Activated B cell treated with CpG ODN at 0.5 μM for 24 hours (primary cell): ENCODE measurements around the gene ZFHX3. TPM values are rescaled to one million over a fixed set of nuclear protein-coding genes. Genes with fewer than 3 reads are reported as not detected.

Source experiments
- ATAC-seq: fragments of 200-7000 bp; cut with Tn5 transposase; one replicate; pipeline ENCODE4 v1.10.0; 2021; ENCODE audit warnings: low read depth, mild to moderate bottlenecking, moderate library complexity
- CTCF ChIA-PET: fragments of 350-600 bp; sonication (Branson Sonifier 250); formaldehyde crosslinking; loops from one replicate; lab custom pipeline; 2021; ENCODE audit warnings: antibody characterized with exemption; lab: Charles Lee
- POLR2A ChIA-PET: fragments of 350-600 bp; sonication (Branson Sonifier 250); formaldehyde crosslinking; loops from one replicate; lab custom pipeline; 2021; ENCODE audit warnings: antibody characterized with exemption; lab: Charles Lee
- DNase-seq: peaks from one replicate; pipeline ENCODE4 v3.0.0; 2022
- H3K27ac Mint-ChIP-seq: one replicate; pipeline ENCODE4 v1.8.0; 2020; ENCODE audit warnings: mixed read lengths
- H3K27me3 Mint-ChIP-seq: one replicate; pipeline ENCODE4 v1.8.0; 2021; ENCODE audit warnings: mixed read lengths
- H3K36me3 Mint-ChIP-seq: one replicate; pipeline ENCODE4 v1.8.0; 2021; ENCODE audit warnings: low read depth, mixed read lengths
- H3K4me1 Mint-ChIP-seq: one replicate; pipeline ENCODE4 v1.8.0; 2021; ENCODE audit warnings: mixed read lengths
- H3K4me3 Mint-ChIP-seq: one replicate; pipeline ENCODE4 v1.8.0; 2020; ENCODE audit warnings: mild to moderate bottlenecking, mixed read lengths
- H3K9me3 Mint-ChIP-seq: one replicate; pipeline ENCODE4 v1.8.0; 2020; ENCODE audit warnings: mixed read lengths
- intact Hi-C: fragments of 100-400 bp; cut with micrococcal nuclease; formaldehyde crosslinking; loops from one replicate; pipeline ENCODE4 v1.15.1; 2024
- total RNA-seq: library from RNA; stranded (reverse); gene quantifications from 2 replicates; pipeline ENCODE4 v1.2.3, GENCODE V29; 2022
- TF ChIP-seq, protein P1 (sequence below): fragments of 200-600 bp; IDR thresholded peaks from one replicate; pipeline ENCODE4 v1.8.0; 2022; ENCODE audit warnings: antibody characterized with exemption, mild to moderate bottlenecking

ZFHX3 gene
- total RNA-seq, 1 donor from 2014 or later, result 9.2 TPM

DNA sequence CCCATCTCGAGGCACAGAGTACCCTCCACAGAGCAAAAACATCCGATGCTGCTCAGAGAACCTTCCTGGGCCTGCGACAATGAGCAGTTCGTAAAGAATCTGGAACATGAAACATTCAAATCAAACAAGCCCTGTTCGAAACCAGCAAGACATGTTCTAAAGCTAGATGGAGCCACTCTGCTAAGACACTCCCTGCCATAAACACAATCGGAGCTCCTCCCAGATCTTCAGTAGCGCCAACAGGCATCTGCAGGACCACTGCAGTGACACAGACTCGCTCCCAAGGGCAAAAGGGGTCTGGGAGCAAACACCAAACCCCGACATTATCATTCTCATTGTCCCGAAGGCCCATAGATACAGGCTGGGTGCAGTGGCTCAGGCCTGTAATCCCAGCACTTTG lies 108.7 kb downstream of the ZFHX3 start:
- DNase-seq, result no peak
- intact Hi-C loops, result no loop called here
- Mint-ChIP-seq H3K36me3 (no peaks in the 10 kb centered on the region), H3K27me3 (no peaks in the 10 kb centered on the region), H3K4me3 (no peak overlapping the region), H3K4me1 (no peaks in the 10 kb centered on the region), H3K27ac (no peak overlapping the region), H3K9me3 (no peaks in the 10 kb centered on the region)
- ChIA-PET CTCF (no interaction called here), POLR2A (no interaction called here)
- TF ChIP-seq, protein P1, sequence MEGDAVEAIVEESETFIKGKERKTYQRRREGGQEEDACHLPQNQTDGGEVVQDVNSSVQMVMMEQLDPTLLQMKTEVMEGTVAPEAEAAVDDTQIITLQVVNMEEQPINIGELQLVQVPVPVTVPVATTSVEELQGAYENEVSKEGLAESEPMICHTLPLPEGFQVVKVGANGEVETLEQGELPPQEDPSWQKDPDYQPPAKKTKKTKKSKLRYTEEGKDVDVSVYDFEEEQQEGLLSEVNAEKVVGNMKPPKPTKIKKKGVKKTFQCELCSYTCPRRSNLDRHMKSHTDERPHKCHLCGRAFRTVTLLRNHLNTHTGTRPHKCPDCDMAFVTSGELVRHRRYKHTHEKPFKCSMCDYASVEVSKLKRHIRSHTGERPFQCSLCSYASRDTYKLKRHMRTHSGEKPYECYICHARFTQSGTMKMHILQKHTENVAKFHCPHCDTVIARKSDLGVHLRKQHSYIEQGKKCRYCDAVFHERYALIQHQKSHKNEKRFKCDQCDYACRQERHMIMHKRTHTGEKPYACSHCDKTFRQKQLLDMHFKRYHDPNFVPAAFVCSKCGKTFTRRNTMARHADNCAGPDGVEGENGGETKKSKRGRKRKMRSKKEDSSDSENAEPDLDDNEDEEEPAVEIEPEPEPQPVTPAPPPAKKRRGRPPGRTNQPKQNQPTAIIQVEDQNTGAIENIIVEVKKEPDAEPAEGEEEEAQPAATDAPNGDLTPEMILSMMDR, result no peak
- ATAC-seq, result no peak

GRCh38 chr16:72938795-72939164 lies 109.1 kb downstream of the ZFHX3 start:
- ATAC-seq (no peak), DNase-seq (no peak)
- no peak overlapping the region for H3K4me3 Mint-ChIP-seq
- H3K4me1 Mint-ChIP-seq, result no peaks in the 10 kb centered on the region
- CTCF ChIA-PET, result no interaction called here
- POLR2A ChIA-PET, result no interaction called here
- no peaks in the 10 kb centered on the region for H3K36me3 Mint-ChIP-seq
- intact Hi-C loops, result no loop called here
- H3K27me3 Mint-ChIP-seq, result no peaks in the 10 kb centered on the region
- TF ChIP-seq, protein P1, result no peak
- H3K9me3 Mint-ChIP-seq, result no peaks in the 10 kb centered on the region
- no peak overlapping the region for H3K27ac Mint-ChIP-seq

DNA sequence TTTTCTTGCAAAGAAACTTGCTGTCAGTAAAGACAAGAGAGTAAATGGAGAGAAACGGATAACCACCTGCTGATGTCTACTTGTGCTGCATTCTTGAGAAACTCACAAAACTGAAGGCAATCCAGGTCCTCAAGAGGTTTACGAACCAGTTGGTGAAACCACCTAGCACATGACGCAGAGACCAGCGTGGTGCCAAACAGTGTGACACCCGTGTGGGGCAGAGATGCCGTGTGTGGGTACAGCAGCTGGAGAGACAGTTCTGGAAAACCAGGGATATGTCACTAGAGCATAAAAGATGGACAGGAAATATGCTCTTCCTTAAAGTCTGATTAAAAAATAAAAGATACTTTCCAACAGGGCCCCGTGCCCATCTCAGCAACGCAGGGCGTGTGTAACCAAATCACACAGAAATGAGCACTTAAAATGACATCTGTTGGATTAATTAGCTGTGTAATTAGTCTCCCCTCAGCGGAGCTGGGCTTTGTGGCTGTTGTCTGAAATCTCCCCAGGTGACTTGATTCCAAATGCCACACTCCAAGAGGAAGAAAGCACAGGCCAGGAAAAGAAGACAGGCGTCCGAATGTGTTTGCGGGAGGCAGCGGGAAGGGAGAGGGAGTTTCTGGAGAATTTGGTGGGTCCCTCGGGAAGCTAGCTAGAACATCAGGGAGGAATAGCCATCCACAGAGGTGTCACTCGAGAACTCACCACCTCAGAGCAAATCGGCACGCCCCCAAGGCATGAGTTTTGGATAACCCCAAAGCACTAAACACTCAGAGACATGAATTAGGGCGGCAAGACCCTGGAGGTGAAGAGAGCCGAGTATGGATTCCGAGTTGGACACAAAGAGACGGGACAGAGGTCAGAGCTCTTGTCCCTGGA lies 109.8 kb downstream of the ZFHX3 start:
- ChIA-PET POLR2A (no interaction called here), CTCF (no interaction called here)
- DNase-seq (no peak), ATAC-seq (no peak)
- no peak overlapping the region for H3K27ac Mint-ChIP-seq
- H3K27me3 Mint-ChIP-seq, result no peaks in the 10 kb centered on the region
- H3K36me3 Mint-ChIP-seq, result no peaks in the 10 kb centered on the region
- TF ChIP-seq, protein P1, result no peak
- no peaks in the 10 kb centered on the region for H3K4me1 Mint-ChIP-seq
- H3K9me3 Mint-ChIP-seq, result no peaks in the 10 kb centered on the region
- H3K4me3 Mint-ChIP-seq, result no peak overlapping the region
- intact Hi-C loops, result no loop called here

- no peak for DNase-seq
- TF ChIP-seq, protein P1, result no peak
- ATAC-seq, result no peak
- intact Hi-C loops, result no loop called here
- Mint-ChIP-seq H3K4me3 (no peak overlapping the region), H3K27ac (no peak overlapping the region), H3K27me3 (no peaks in the 10 kb centered on the region), H3K9me3 (no peaks in the 10 kb centered on the region), H3K4me1 (peaks cover 2% of the 10 kb centered on the region), H3K36me3 (no peaks in the 10 kb centered on the region)
- ChIA-PET CTCF (no interaction called here), POLR2A (no interaction called here)
Observed at GRCh38 chr16:72937360-72937759, 110.6 kb downstream of the ZFHX3 start.

- POLR2A ChIA-PET, result no interaction called here
Observed at GRCh38 chr16:72936408-72936807, 111.5 kb downstream of the ZFHX3 start.

More at GRCh38 chr16:72936408-72936807, 111.5 kb downstream of the ZFHX3 start:
- DNase-seq (no peak), ATAC-seq (no peak)
- no peaks in the 10 kb centered on the region for H3K27me3 Mint-ChIP-seq
- CTCF ChIA-PET, result no interaction called here
- TF ChIP-seq, protein P1, result no peak
- H3K36me3 Mint-ChIP-seq, result no peaks in the 10 kb centered on the region
- H3K27ac Mint-ChIP-seq, result no peak overlapping the region
- H3K4me3 Mint-ChIP-seq, result no peak overlapping the region
- peaks cover 10% of the 10 kb centered on the region for H3K4me1 Mint-ChIP-seq
- intact Hi-C loops, result no loop called here
- H3K9me3 Mint-ChIP-seq, result no peaks in the 10 kb centered on the region
